HEK293 (cell line): ENCODE results near the gene DGKB.

Experiments
- CTCF ChIA-PET: fragments of 350-600 bp; formaldehyde crosslinking; extraction: SDS; loops from one replicate; lab custom pipeline; 2021; ENCODE audit warnings: antibody characterized with exemption; lab: Yijun Ruan, JAX
- POLR2A ChIA-PET: fragments of 300-600 bp; formaldehyde crosslinking; extraction: SDS; loops from one replicate; lab custom pipeline; 2020; ENCODE audit warnings: antibody characterized with exemption, inconsistent platforms; lab: Yijun Ruan, JAX
- H3K27ac ChIP-seq: fragments of 200-500 bp; sonication (Bioruptor generic); 2 replicates; pipeline ENCODE4 v1.5.1; 2014; ENCODE audit warnings: low read depth, low read length, control low read depth, inconsistent platforms; ENCODE audit errors: extremely low read depth
- H3K36me3 ChIP-seq, 2 experiments: fragments of 200-500 bp in 1 of 2; sonication (Bioruptor generic) in 1 of 2; 1 replicate in 1 of 2; 2 replicates in 1 of 2; pipeline ENCODE4 v1.5.1; 2014 to 2017; ENCODE audit warnings: inconsistent platforms in 2 of 2, low read length in 2 of 2; ENCODE audit not compliant: control insufficient read depth in 2 of 2, insufficient read depth in 1 of 2
- H3K4me1 ChIP-seq: fragments of 200-500 bp; sonication (Bioruptor generic); 2 replicates; pipeline ENCODE4 v1.5.1; 2014; ENCODE audit warnings: mild to moderate bottlenecking, low read length, inconsistent platforms; ENCODE audit not compliant: control insufficient read depth, insufficient read depth
- H3K4me3 ChIP-seq: 2 replicates; pipeline ENCODE4 v1.5.1; 2011; ENCODE audit warnings: low read depth, mild to moderate bottlenecking, control low read depth, low read length, moderate library complexity
- H3K9me3 ChIP-seq: fragments of 200-500 bp; sonication (Bioruptor generic); 2 replicates; pipeline ENCODE4 v1.5.1; 2014; ENCODE audit warnings: low read depth, low read length, inconsistent platforms; ENCODE audit not compliant: control insufficient read depth, insufficient read depth
- EGR2 ChIP-seq: fragments of 450-650 bp; formaldehyde crosslinking; IDR thresholded peaks from 2 replicates; pipeline ENCODE4 v1.5.1; 2016; ENCODE audit warnings: low read depth, missing biosample characterization, missing genetic modification characterization
- GLIS1 ChIP-seq: fragments of 450-650 bp; formaldehyde crosslinking; IDR thresholded peaks from 2 replicates; pipeline ENCODE4 v1.5.1; 2016; ENCODE audit warnings: missing biosample characterization, missing genetic modification characterization
- HOXD13 ChIP-seq: sonication (generic); formaldehyde crosslinking; IDR thresholded peaks from 2 replicates; pipeline ENCODE4 v1.8.0; 2022; ENCODE audit warnings: missing genetic modification reagents, borderline replicate concordance
- KLF9 ChIP-seq: fragments of 450-650 bp; formaldehyde crosslinking; IDR thresholded peaks from 2 replicates; pipeline ENCODE4 v1.5.1; 2016; ENCODE audit warnings: missing biosample characterization, missing genetic modification characterization, low read depth
- OVOL3 ChIP-seq: fragments of 450-650 bp; formaldehyde crosslinking; IDR thresholded peaks from 2 replicates; pipeline ENCODE4 v1.5.1; 2016; ENCODE audit warnings: missing biosample characterization, missing genetic modification characterization
- RBAK ChIP-seq: fragments of 450-650 bp; formaldehyde crosslinking; IDR thresholded peaks from 2 replicates; pipeline ENCODE4 v1.5.1; 2016; ENCODE audit warnings: missing biosample characterization, missing genetic modification characterization
- WT1 ChIP-seq: fragments of 450-650 bp; formaldehyde crosslinking; IDR thresholded peaks from 2 replicates; pipeline ENCODE4 v1.5.1; 2016; ENCODE audit warnings: missing biosample characterization, missing genetic modification characterization
- ZNF155 ChIP-seq: fragments of 450-650 bp; formaldehyde crosslinking; IDR thresholded peaks from 2 replicates; pipeline ENCODE4 v1.5.1; 2016; ENCODE audit warnings: missing biosample characterization, missing genetic modification characterization
- ZNF157 ChIP-seq: fragments of 450-650 bp; formaldehyde crosslinking; IDR thresholded peaks from 2 replicates; pipeline ENCODE4 v1.5.1; 2016; ENCODE audit warnings: missing biosample characterization, missing genetic modification characterization
- ZNF174 ChIP-seq: fragments of 450-650 bp; formaldehyde crosslinking; IDR thresholded peaks from 2 replicates; pipeline ENCODE4 v1.5.0; 2017; ENCODE audit warnings: missing biosample characterization, mild to moderate bottlenecking, missing genetic modification characterization
- ZNF211 ChIP-seq: fragments of 450-650 bp; formaldehyde crosslinking; IDR thresholded peaks from 2 replicates; pipeline ENCODE4 v1.5.1; 2016; ENCODE audit warnings: low read depth, missing biosample characterization, missing genetic modification characterization
- ZNF366 ChIP-seq: fragments of 450-650 bp; formaldehyde crosslinking; conservative IDR thresholded peaks from 2 replicates; pipeline ENCODE4 v1.5.1; 2016; ENCODE audit warnings: missing biosample characterization, missing genetic modification characterization
- ZNF473 ChIP-seq: fragments of 450-650 bp; formaldehyde crosslinking; IDR thresholded peaks from 2 replicates; pipeline ENCODE4 v1.5.1; 2017; ENCODE audit warnings: missing biosample characterization, missing genetic modification characterization
- ZNF48 ChIP-seq: fragments of 450-650 bp; formaldehyde crosslinking; IDR thresholded peaks from 2 replicates; pipeline ENCODE4 v1.5.1; 2016; ENCODE audit warnings: missing biosample characterization, missing genetic modification characterization
- ZNF529 ChIP-seq: fragments of 450-650 bp; formaldehyde crosslinking; IDR thresholded peaks from 2 replicates; pipeline ENCODE4 v1.5.1; 2017; ENCODE audit warnings: missing genetic modification characterization, missing biosample characterization; ENCODE audit not compliant: insufficient replicate concordance
- ZNF623 ChIP-seq: fragments of 450-650 bp; formaldehyde crosslinking; IDR thresholded peaks from 2 replicates; pipeline ENCODE4 v1.5.1; 2016; ENCODE audit warnings: missing biosample characterization, missing genetic modification characterization
- ZNF629 ChIP-seq: fragments of 450-650 bp; formaldehyde crosslinking; IDR thresholded peaks from 2 replicates; pipeline ENCODE4 v1.5.1; 2017; ENCODE audit warnings: missing biosample characterization, missing genetic modification characterization
- ZNF747 ChIP-seq: fragments of 450-650 bp; formaldehyde crosslinking; IDR thresholded peaks from 2 replicates; pipeline ENCODE4 v1.5.1; 2016; ENCODE audit warnings: missing biosample characterization, missing genetic modification characterization
- TF ChIP-seq, protein P1 (sequence below): fragments of 450-650 bp; formaldehyde crosslinking; IDR thresholded peaks from 2 replicates; pipeline ENCODE4 v1.5.1; 2016; ENCODE audit warnings: missing biosample characterization, missing genetic modification characterization
- TF ChIP-seq, protein P2 (sequence below): fragments of 450-650 bp; formaldehyde crosslinking; conservative IDR thresholded peaks from 2 replicates; pipeline ENCODE4 v1.5.1; 2016; ENCODE audit warnings: low read depth, missing biosample characterization, missing genetic modification characterization
- TF ChIP-seq, protein P3 (sequence below): fragments of 450-650 bp; formaldehyde crosslinking; IDR thresholded peaks from 2 replicates; pipeline ENCODE4 v1.5.1; 2016; ENCODE audit warnings: missing biosample characterization, missing genetic modification characterization, borderline replicate concordance
- TF ChIP-seq, protein P4 (sequence below): fragments of 450-650 bp; formaldehyde crosslinking; IDR thresholded peaks from 2 replicates; pipeline ENCODE4 v1.5.1; 2016; ENCODE audit warnings: missing biosample characterization, missing genetic modification characterization

Gene DGKB

DNA sequence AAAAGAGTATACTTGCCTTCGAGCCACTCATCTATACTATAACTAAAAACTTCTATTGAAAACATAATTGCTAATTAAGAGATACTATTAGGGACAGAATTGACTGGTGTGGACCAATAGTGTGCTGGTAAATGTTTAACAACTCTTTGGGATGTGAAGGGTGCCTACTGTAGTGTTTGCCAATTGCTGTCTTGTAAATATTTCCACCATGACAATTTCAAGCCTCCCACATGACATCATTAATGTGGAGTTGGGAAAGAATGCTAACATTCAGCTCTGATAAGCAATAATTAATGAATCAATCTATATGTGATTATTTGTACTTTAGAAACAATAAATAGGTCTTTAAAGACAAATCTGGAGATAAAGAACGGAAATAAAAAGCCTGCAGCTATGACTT is 136.8 kb downstream of the DGKB start:
- ChIA-PET POLR2A (no interaction called here), CTCF (interaction anchor here (0.6 kb wide), 1 partner anchor 1875 kb away, joined by 3 read pairs; no protein-coding TSS in a partner anchor)
- no peak for TF ChIP-seq ZNF157 (tag by site-specific recombination)
- TF ChIP-seq, protein P1, sequence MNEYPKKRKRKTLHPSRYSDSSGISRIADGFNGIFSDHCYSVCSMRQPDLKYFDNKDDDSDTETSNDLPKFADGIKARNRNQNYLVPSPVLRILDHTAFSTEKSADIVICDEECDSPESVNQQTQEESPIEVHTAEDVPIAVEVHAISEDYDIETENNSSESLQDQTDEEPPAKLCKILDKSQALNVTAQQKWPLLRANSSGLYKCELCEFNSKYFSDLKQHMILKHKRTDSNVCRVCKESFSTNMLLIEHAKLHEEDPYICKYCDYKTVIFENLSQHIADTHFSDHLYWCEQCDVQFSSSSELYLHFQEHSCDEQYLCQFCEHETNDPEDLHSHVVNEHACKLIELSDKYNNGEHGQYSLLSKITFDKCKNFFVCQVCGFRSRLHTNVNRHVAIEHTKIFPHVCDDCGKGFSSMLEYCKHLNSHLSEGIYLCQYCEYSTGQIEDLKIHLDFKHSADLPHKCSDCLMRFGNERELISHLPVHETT: no peak
- no peaks in the 10 kb centered on the region for H3K4me1 ChIP-seq
- H3K4me3 ChIP-seq: no peak overlapping the region
- H3K9me3 ChIP-seq: no peaks in the 10 kb centered on the region
- H3K36me3 ChIP-seq: no peaks in the 10 kb centered on the region
- H3K27ac ChIP-seq: no peak overlapping the region

DNA sequence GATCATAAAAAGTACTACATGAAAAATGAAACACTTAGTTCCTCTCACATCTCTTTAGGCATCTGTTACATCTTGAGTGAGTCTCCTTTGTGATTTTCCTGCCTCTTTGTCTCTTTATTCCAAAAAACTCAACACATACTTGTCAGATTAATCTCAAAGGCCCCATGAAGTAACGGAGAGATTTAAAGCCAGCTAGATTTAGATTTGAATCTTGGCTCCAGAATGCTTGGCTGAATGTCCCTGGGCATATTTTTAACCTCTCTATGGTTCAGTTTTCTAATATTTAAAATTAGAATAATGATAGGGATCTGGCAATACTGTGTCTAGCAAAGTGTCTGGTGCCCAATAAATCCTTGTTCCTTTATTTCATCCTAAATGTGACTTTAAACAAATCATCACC is 140.0 kb downstream of the DGKB start:
- no peaks in the 10 kb centered on the region for H3K9me3 ChIP-seq
- H3K4me1 ChIP-seq: no peaks in the 10 kb centered on the region
- ChIA-PET POLR2A (no interaction called here), CTCF (interaction anchor here (1.1 kb wide), 1 partner anchor 28 kb away, joined by 3 read pairs; no protein-coding TSS in a partner anchor)
- TF ChIP-seq RBAK: no peak
- TF ChIP-seq, protein P2, sequence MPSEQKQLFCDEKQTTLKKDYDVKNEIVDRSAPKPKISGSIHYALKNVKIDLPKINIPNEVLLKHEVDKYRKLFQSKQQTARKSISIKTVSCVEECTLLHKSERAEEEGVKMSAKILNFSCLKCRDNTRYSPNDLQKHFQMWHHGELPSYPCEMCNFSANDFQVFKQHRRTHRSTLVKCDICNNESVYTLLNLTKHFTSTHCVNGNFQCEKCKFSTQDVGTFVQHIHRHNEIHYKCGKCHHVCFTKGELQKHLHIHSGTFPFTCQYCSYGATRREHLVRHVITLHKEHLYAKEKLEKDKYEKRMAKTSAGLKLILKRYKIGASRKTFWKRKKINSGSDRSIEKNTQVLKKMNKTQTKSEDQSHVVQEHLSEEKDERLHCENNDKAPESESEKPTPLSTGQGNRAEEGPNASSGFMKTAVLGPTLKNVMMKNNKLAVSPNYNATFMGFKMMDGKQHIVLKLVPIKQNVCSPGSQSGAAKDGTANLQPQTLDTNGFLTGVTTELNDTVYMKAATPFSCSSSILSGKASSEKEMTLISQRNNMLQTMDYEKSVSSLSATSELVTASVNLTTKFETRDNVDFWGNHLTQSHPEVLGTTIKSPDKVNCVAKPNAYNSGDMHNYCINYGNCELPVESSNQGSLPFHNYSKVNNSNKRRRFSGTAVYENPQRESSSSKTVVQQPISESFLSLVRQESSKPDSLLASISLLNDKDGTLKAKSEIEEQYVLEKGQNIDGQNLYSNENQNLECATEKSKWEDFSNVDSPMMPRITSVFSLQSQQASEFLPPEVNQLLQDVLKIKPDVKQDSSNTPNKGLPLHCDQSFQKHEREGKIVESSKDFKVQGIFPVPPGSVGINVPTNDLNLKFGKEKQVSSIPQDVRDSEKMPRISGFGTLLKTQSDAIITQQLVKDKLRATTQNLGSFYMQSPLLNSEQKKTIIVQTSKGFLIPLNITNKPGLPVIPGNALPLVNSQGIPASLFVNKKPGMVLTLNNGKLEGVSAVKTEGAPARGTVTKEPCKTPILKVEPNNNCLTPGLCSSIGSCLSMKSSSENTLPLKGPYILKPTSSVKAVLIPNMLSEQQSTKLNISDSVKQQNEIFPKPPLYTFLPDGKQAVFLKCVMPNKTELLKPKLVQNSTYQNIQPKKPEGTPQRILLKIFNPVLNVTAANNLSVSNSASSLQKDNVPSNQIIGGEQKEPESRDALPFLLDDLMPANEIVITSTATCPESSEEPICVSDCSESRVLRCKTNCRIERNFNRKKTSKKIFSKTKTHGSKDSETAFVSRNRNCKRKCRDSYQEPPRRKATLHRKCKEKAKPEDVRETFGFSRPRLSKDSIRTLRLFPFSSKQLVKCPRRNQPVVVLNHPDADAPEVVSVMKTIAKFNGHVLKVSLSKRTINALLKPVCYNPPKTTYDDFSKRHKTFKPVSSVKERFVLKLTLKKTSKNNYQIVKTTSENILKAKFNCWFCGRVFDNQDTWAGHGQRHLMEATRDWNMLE: no peak
- TF ChIP-seq ZNF174 (tag by site-specific recombination): no peak
- no peak for TF ChIP-seq ZNF747 (tag by site-specific recombination)
- no peak for TF ChIP-seq OVOL3 (tag by site-specific recombination)
- no peak for TF ChIP-seq ZNF473 (tag by site-specific recombination)
- TF ChIP-seq KLF9 (tag by site-specific recombination): no peak
- no peak for TF ChIP-seq ZNF155 (tag by site-specific recombination)
- TF ChIP-seq ZNF48 (tag by site-specific recombination): no peak
- TF ChIP-seq, protein P3, sequence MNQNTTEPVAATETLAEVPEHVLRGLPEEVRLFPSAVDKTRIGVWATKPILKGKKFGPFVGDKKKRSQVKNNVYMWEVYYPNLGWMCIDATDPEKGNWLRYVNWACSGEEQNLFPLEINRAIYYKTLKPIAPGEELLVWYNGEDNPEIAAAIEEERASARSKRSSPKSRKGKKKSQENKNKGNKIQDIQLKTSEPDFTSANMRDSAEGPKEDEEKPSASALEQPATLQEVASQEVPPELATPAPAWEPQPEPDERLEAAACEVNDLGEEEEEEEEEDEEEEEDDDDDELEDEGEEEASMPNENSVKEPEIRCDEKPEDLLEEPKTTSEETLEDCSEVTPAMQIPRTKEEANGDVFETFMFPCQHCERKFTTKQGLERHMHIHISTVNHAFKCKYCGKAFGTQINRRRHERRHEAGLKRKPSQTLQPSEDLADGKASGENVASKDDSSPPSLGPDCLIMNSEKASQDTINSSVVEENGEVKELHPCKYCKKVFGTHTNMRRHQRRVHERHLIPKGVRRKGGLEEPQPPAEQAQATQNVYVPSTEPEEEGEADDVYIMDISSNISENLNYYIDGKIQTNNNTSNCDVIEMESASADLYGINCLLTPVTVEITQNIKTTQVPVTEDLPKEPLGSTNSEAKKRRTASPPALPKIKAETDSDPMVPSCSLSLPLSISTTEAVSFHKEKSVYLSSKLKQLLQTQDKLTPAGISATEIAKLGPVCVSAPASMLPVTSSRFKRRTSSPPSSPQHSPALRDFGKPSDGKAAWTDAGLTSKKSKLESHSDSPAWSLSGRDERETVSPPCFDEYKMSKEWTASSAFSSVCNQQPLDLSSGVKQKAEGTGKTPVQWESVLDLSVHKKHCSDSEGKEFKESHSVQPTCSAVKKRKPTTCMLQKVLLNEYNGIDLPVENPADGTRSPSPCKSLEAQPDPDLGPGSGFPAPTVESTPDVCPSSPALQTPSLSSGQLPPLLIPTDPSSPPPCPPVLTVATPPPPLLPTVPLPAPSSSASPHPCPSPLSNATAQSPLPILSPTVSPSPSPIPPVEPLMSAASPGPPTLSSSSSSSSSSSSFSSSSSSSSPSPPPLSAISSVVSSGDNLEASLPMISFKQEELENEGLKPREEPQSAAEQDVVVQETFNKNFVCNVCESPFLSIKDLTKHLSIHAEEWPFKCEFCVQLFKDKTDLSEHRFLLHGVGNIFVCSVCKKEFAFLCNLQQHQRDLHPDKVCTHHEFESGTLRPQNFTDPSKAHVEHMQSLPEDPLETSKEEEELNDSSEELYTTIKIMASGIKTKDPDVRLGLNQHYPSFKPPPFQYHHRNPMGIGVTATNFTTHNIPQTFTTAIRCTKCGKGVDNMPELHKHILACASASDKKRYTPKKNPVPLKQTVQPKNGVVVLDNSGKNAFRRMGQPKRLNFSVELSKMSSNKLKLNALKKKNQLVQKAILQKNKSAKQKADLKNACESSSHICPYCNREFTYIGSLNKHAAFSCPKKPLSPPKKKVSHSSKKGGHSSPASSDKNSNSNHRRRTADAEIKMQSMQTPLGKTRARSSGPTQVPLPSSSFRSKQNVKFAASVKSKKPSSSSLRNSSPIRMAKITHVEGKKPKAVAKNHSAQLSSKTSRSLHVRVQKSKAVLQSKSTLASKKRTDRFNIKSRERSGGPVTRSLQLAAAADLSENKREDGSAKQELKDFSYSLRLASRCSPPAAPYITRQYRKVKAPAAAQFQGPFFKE: no peak
- no peak for TF ChIP-seq WT1 (tag by site-specific recombination)
- no peak for TF ChIP-seq EGR2 (tag by site-specific recombination)
- no peak for TF ChIP-seq ZNF366
- TF ChIP-seq GLIS1 (tag by site-specific recombination): no peak
- no peak for TF ChIP-seq ZNF623 (tag by site-specific recombination)
- TF ChIP-seq, protein P4, sequence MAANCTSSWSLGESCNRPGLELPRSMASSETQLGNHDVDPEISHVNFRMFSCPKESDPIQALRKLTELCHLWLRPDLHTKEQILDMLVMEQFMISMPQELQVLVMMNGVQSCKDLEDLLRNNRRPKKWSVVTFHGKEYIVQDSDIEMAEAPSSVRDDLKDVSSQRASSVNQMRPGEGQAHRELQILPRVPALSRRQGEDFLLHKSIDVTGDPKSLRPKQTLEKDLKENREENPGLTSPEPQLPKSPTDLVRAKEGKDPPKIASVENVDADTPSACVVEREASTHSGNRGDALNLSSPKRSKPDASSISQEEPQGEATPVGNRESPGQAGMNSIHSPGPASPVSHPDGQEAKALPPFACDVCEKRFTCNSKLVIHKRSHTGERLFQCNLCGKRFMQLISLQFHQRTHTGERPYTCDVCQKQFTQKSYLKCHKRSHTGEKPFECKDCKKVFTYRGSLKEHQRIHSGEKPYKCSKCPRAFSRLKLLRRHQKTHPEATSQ (tag by site-specific recombination): no peak
- TF ChIP-seq ZNF629: no peak
- TF ChIP-seq ZNF529 (tag by site-specific recombination): no peak
- TF ChIP-seq HOXD13 (CRISPR knock-in tag): no peak
- TF ChIP-seq ZNF211 (tag by site-specific recombination): no peak
- no peak overlapping the region for H3K4me3 ChIP-seq
- H3K36me3 ChIP-seq: no peaks in the 10 kb centered on the region
- H3K27ac ChIP-seq: no peak overlapping the region
